Calu3 (cell line): ENCODE results near the gene ZNF620. TPM values are rescaled to one million over a fixed set of nuclear protein-coding genes. Genes with fewer than 3 reads are reported as not detected.

ENCODE experiments used
- BruUV-seq: library from RNA; stranded (reverse); fragments of 400-500 nt; replicated peaks from 2 replicates; lab custom pipeline; 2021; lab: Mats Ljungman, UMichigan
- CTCF ChIA-PET: fragments of 300-600 bp; sonication (Branson Sonifier 250); formaldehyde crosslinking; loops from one replicate; lab custom pipeline; 2022; ENCODE audit warnings: antibody characterized with exemption; lab: Charles Lee
- DNase-seq: peaks from one replicate; pipeline ENCODE4 v3.0.0; 2022
- H3K27ac Mint-ChIP-seq: one replicate; pipeline ENCODE4 v1.8.0; 2022; ENCODE audit warnings: mixed read lengths; ENCODE audit not compliant: unreplicated experiment
- H3K27me3 Mint-ChIP-seq: one replicate; pipeline ENCODE4 v1.8.0; 2022; ENCODE audit warnings: mixed read lengths; ENCODE audit not compliant: unreplicated experiment
- H3K36me3 Mint-ChIP-seq: one replicate; pipeline ENCODE4 v1.8.0; 2022; ENCODE audit warnings: mild to moderate bottlenecking, moderate library complexity, mixed read lengths; ENCODE audit not compliant: insufficient read depth, unreplicated experiment
- H3K4me1 Mint-ChIP-seq: one replicate; pipeline ENCODE4 v1.8.0; 2022; ENCODE audit warnings: mild to moderate bottlenecking, low read depth, mixed read lengths; ENCODE audit not compliant: unreplicated experiment
- H3K4me3 Mint-ChIP-seq: one replicate; pipeline ENCODE4 v1.8.0; 2022; ENCODE audit warnings: mild to moderate bottlenecking, low read depth, moderate library complexity, mixed read lengths; ENCODE audit not compliant: unreplicated experiment
- H3K9me3 Mint-ChIP-seq: one replicate; pipeline ENCODE4 v1.8.0; 2022; ENCODE audit warnings: low read depth, mixed read lengths; ENCODE audit not compliant: unreplicated experiment
- intact Hi-C: fragments of 100-400 bp; cut with micrococcal nuclease; formaldehyde crosslinking; loops from one replicate; pipeline ENCODE4 v1.10.0; 2022; ENCODE audit not compliant: unreplicated experiment
- total RNA-seq: library from RNA; stranded (reverse); gene quantifications from 2 replicates; pipeline ENCODE4 v1.2.3, GENCODE V29; 2022
- TF ChIP-seq, protein P1 (sequence below): fragments of 200-600 bp; IDR thresholded peaks from one replicate; pipeline ENCODE4 v1.8.0; 2022; ENCODE audit warnings: antibody characterized with exemption; ENCODE audit not compliant: unreplicated experiment

The ZNF620 gene
- total RNA-seq, 1 experiment from 2014 or later, result 13.6 TPM

DNA sequence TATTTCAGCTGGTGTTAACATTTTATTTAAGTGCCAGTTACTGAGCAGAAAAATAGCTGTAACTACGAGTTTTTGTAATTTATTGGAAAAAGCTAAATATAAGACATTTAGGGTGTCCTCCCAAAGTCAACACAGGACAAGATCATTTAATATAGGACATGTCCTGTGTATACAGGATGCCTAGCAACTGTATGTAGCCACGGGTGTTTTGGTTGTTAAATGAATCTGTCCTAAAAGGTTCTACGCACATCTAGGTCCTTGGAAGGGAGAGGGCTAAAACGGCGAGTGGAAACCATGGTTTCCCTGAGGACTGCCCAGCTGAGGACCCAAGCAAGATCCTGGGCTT is 18.4 kb downstream of the ZNF620 start:
- TSS peak; percentile 94 for BruUV-seq
- TF ChIP-seq, protein P1, sequence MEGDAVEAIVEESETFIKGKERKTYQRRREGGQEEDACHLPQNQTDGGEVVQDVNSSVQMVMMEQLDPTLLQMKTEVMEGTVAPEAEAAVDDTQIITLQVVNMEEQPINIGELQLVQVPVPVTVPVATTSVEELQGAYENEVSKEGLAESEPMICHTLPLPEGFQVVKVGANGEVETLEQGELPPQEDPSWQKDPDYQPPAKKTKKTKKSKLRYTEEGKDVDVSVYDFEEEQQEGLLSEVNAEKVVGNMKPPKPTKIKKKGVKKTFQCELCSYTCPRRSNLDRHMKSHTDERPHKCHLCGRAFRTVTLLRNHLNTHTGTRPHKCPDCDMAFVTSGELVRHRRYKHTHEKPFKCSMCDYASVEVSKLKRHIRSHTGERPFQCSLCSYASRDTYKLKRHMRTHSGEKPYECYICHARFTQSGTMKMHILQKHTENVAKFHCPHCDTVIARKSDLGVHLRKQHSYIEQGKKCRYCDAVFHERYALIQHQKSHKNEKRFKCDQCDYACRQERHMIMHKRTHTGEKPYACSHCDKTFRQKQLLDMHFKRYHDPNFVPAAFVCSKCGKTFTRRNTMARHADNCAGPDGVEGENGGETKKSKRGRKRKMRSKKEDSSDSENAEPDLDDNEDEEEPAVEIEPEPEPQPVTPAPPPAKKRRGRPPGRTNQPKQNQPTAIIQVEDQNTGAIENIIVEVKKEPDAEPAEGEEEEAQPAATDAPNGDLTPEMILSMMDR, result no peak
- Mint-ChIP-seq H3K27me3 (no peaks in the 10 kb centered on the region), H3K9me3 (no peaks in the 10 kb centered on the region), H3K27ac (peak overlapping the region; percentile 97), H3K4me1 (peaks cover 12% of the 10 kb centered on the region), H3K36me3 (peaks cover 35% of the 10 kb centered on the region), H3K4me3 (peak overlapping the region; percentile 97)
- CTCF ChIA-PET, result interaction anchor here (1.1 kb wide), 1 partner anchor 18 kb away, joined by 6 read pairs; the partner anchor contains the start of gene ZNF620
- no peak for DNase-seq
- intact Hi-C loops, result loop anchor here (2.0 kb wide), 2 partner anchors 17 to 47 kb away; partner anchors contain the start of genes ZNF619 and ZNF620

DNA sequence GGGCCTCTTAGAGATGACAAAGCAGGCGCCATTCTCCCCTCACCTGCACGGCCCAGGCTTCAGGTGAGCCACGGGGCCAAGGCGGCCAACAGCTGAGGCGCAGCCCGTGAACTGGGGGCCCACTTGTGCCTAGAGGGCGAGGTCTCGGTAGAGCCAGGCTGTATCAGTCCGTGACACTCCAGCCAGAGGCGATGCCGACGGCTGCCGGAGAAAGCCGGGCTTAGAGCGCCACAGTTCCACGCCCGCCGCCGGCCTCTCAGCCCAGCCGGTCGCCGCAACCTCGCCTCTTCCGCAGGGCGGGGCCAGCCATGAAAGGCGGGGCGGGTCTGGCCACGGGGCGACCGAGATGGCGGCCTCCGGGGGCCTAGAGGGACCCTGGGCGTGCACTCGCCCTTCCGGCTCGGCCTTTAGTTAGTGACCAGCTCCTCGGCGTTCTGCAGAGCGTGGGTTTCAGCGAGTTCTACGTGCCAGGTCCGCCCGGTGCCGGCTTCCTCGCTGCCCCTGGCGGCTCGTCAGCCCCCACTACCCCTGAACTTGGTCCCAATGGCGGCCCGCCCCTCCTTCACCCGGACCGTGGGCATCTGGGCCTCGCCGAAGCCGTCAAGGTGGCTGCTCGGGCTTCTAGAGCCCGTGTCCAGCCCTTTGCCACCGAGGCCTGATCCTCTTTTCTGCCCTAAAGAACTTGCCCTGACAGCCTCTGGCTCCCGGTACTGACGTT is 18.9 kb downstream of the ZNF620 start, which contains the start of gene ZNF621:
ZNF621 (plus strand) TSS at position 393 of the 718 bp plus-strand sequence. CDS start 881 bp downstream, outside the sequence.
- intact Hi-C loops, result loop anchor here (2.0 kb wide), 2 partner anchors 18 to 48 kb away; partner anchors contain the start of genes ZNF619 and ZNF620

DNA sequence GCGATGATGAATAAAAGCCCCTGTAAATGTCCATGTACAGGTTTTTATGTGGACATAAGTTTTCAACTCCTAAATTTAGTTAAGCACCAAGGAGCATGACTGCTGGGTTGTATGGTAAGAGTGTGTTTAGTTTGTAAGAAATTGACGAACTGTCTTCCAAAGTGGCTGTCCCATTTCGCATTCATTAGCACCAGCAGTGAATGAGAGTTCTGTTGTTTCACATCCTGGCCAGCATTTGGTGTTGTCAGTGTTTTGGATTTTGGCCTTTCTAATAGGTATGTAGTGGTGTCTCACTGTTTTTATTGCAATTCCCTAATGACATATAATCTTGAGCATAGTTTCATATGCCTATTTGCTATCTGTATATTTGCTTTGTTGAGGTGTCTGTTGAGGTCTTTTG is 22.6 kb downstream of the ZNF620 start:
- H3K27ac Mint-ChIP-seq, result no peak overlapping the region
- TF ChIP-seq, protein P1, result no peak
- H3K4me1 Mint-ChIP-seq, result peaks cover 12% of the 10 kb centered on the region
- BruUV-seq, result no TSS peak
- intact Hi-C loops, result no loop called here
- peaks cover 10% of the 10 kb centered on the region for H3K9me3 Mint-ChIP-seq
- CTCF ChIA-PET, result no interaction called here
- no peak overlapping the region for H3K4me3 Mint-ChIP-seq
- peaks cover 65% of the 10 kb centered on the region for H3K36me3 Mint-ChIP-seq
- no peak for DNase-seq
- H3K27me3 Mint-ChIP-seq, result no peaks in the 10 kb centered on the region

More for the DNA sequence above, 18.9 kb downstream of the ZNF620 start, which contains the start of gene ZNF621:
- Mint-ChIP-seq H3K4me1 (peaks cover 12% of the 10 kb centered on the region), H3K4me3 (peak within 1 kb of the TSS; percentile 97), H3K27me3 (no peaks in the 10 kb centered on the region), H3K36me3 (peaks cover 35% of the 10 kb centered on the region), H3K9me3 (no peaks in the 10 kb centered on the region), H3K27ac (peak within 1 kb of the TSS; percentile 97)
- CTCF ChIA-PET, result interaction anchor here (1.1 kb wide), 1 partner anchor 19 kb away, joined by 6 read pairs; the partner anchor contains the start of gene ZNF620
- DNase-seq, result peak; percentile 92
- TF ChIP-seq, protein P1, result no peak
- BruUV-seq, result no TSS peak

DNA sequence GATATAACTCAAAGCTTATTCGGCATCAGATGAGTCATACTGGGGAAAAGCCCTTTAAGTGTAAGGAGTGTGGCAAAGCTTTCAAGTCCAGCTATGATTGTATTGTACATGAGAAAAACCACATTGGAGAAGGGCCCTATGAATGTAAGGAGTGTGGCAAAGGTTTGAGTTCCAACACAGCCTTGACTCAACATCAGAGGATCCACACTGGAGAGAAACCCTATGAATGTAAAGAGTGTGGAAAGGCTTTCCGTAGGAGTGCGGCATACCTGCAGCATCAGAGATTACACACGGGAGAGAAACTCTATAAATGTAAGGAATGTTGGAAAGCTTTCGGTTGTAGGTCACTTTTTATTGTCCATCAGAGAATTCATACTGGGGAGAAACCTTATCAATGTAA is 26.4 kb downstream of the ZNF620 start:
- H3K4me1 Mint-ChIP-seq, result no peaks in the 10 kb centered on the region
- no TSS peak for BruUV-seq
- no peak overlapping the region for H3K4me3 Mint-ChIP-seq
- CTCF ChIA-PET, result no interaction called here
- H3K27ac Mint-ChIP-seq, result no peak overlapping the region
- no peaks in the 10 kb centered on the region for H3K27me3 Mint-ChIP-seq
- peaks cover 10% of the 10 kb centered on the region for H3K9me3 Mint-ChIP-seq
- TF ChIP-seq, protein P1, result no peak
- peaks cover 46% of the 10 kb centered on the region for H3K36me3 Mint-ChIP-seq
- DNase-seq, result no peak
- intact Hi-C loops, result no loop called here
